GM12891 (cell line): ENCODE measurements around the gene ARRB1.

ENCODE experiments used
- DNase-seq: peaks from one replicate; pipeline ENCODE4 v3.0.0; 2011; ENCODE audit warnings: low spot score; ENCODE audit not compliant: insufficient read length
- FAIRE-seq: peaks from 2 replicates; lab custom pipeline; 2011; peaks lifted over from hg19 to GRCh38; lab: Jason Lieb, UNC
- PAX5 ChIP-seq: IDR thresholded peaks from 2 replicates; pipeline ENCODE4 v1.6.1; 2011; ENCODE audit warnings: low read length, moderate library complexity, mild to moderate bottlenecking; ENCODE audit not compliant: insufficient read depth, severe bottlenecking
- POLR2A ChIP-seq: IDR thresholded peaks from 2 replicates; pipeline ENCODE4 v1.6.1; 2011; ENCODE audit warnings: low read depth, low read length, control low read depth
- POLR2AphosphoS5 ChIP-seq: IDR thresholded peaks from 2 replicates; pipeline ENCODE4 v1.6.1; 2011; ENCODE audit warnings: low read depth, low read length, control low read depth
- POU2F2 ChIP-seq: IDR thresholded peaks from 2 replicates; pipeline ENCODE4 v1.6.1; 2011; ENCODE audit warnings: low read depth, mild to moderate bottlenecking, control low read depth, low read length, moderate library complexity
- SPI1 ChIP-seq: IDR thresholded peaks from 2 replicates; pipeline ENCODE4 v1.6.1; 2011; ENCODE audit warnings: low read depth, low read length, control low read depth
- TAF1 ChIP-seq: IDR thresholded peaks from 2 replicates; pipeline ENCODE4 v1.6.1; 2011; ENCODE audit warnings: low read depth, low read length, control low read depth

ARRB1 gene

GRCh38 chr11:75239531-75240290 lies 111.8 kb downstream of the ARRB1 start:
- no peak for TF ChIP-seq POLR2A
- no peak for TF ChIP-seq POU2F2
- TF ChIP-seq SPI1, result no peak
- TF ChIP-seq TAF1, result no peak
- no peak for TF ChIP-seq POLR2AphosphoS5
- TF ChIP-seq PAX5, result no peak
- DNase-seq (no peak), FAIRE-seq (no peak)

GRCh38 chr11:75238595-75239440 lies 112.6 kb downstream of the ARRB1 start:
- FAIRE-seq (no peak), DNase-seq (no peak)
- no peak for TF ChIP-seq POLR2AphosphoS5
- TF ChIP-seq POLR2A, result no peak
- no peak for TF ChIP-seq SPI1
- no peak for TF ChIP-seq POU2F2

- DNase-seq (no peak), FAIRE-seq (no peak)
- TF ChIP-seq TAF1 (no peak), POLR2AphosphoS5 (no peak), PAX5 (no peak), POU2F2 (no peak), POLR2A (no peak), SPI1 (no peak)
These were observed 114.4 kb downstream of the ARRB1 start for GRCh38 chr11:75237050-75237449.

- no peak for FAIRE-seq
- no peak for TF ChIP-seq POU2F2
- no peak for TF ChIP-seq TAF1
- TF ChIP-seq PAX5, result no peak
- TF ChIP-seq POLR2AphosphoS5, result no peak
- no peak for TF ChIP-seq POLR2A
- no peak for TF ChIP-seq SPI1
These were observed 115.4 kb downstream of the ARRB1 start for GRCh38 chr11:75236062-75236461.

GRCh38 chr11:75233754-75234172 lies 117.7 kb downstream of the ARRB1 start:
- FAIRE-seq (peak; percentile 35), DNase-seq (no peak)

More at GRCh38 chr11:75236062-75236461, 115.4 kb downstream of the ARRB1 start:
- DNase-seq, result no peak

GRCh38 chr11:75230621-75231020 lies 120.8 kb downstream of the ARRB1 start:
- DNase-seq, result no peak
- TF ChIP-seq POLR2A, result no peak
- TF ChIP-seq SPI1, result no peak
- no peak for TF ChIP-seq POLR2AphosphoS5
- TF ChIP-seq TAF1, result no peak
- TF ChIP-seq PAX5, result no peak
- TF ChIP-seq POU2F2, result no peak
- FAIRE-seq, result no peak

More at GRCh38 chr11:75233754-75234172, 117.7 kb downstream of the ARRB1 start:
- TF ChIP-seq SPI1 (no peak), POU2F2 (no peak), POLR2A (no peak), PAX5 (no peak), POLR2AphosphoS5 (no peak), TAF1 (no peak)

- no peak for DNase-seq
- TF ChIP-seq POLR2AphosphoS5 (no peak), PAX5 (no peak), POU2F2 (no peak), SPI1 (no peak), POLR2A (no peak), TAF1 (no peak)
- no peak for FAIRE-seq
These were observed 122.0 kb downstream of the ARRB1 start for GRCh38 chr11:75229466-75229865.

GRCh38 chr11:75225794-75226193 lies 125.7 kb downstream of the ARRB1 start:
- TF ChIP-seq POLR2A (no peak), TAF1 (no peak), POLR2AphosphoS5 (no peak), SPI1 (no peak), PAX5 (no peak)
- no peak for FAIRE-seq
- no peak for DNase-seq
